ENCODE results near the gene PREP.

GRCh38 chr6:105292689-105293339 is 110.1 kb downstream of the PREP start:
- TF ChIP-seq, protein P1, sequence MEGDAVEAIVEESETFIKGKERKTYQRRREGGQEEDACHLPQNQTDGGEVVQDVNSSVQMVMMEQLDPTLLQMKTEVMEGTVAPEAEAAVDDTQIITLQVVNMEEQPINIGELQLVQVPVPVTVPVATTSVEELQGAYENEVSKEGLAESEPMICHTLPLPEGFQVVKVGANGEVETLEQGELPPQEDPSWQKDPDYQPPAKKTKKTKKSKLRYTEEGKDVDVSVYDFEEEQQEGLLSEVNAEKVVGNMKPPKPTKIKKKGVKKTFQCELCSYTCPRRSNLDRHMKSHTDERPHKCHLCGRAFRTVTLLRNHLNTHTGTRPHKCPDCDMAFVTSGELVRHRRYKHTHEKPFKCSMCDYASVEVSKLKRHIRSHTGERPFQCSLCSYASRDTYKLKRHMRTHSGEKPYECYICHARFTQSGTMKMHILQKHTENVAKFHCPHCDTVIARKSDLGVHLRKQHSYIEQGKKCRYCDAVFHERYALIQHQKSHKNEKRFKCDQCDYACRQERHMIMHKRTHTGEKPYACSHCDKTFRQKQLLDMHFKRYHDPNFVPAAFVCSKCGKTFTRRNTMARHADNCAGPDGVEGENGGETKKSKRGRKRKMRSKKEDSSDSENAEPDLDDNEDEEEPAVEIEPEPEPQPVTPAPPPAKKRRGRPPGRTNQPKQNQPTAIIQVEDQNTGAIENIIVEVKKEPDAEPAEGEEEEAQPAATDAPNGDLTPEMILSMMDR (IDR thresholded peaks at IDR 0.05; ENCODE audit: low read depth, low read length, poor library complexity, severe bottlenecking), result no peak
- no peak for TF ChIP-seq EZH2phosphoT487 (IDR thresholded peaks at IDR 0.05; ENCODE audit: borderline replicate concordance, low read length)

Measured in DOHH2 (cell line).